WERI-Rb-1 (cell line): Measurements from ENCODE around the gene RAD1.
"Not testable (repeated sequence)": the region's sequence is repeated elsewhere in the genome, so short reads cannot be mapped to it uniquely, and the experiment has no call there.

Experiments used
- DNase-seq: peaks from one replicate; pipeline ENCODE4 v3.0.0-alpha.2; 2020
- H3K27ac ChIP-seq: fragments of 250-450 bp; sonication (Bioruptor Pico); 2 replicates; pipeline ENCODE4 v1.5.1; 2020; ENCODE audit warnings: mild to moderate bottlenecking, moderate library complexity
- H3K27me3 ChIP-seq: fragments of 250-450 bp; sonication (Bioruptor Pico); 2 replicates; pipeline ENCODE4 v1.5.1; 2021; ENCODE audit warnings: mild to moderate bottlenecking, low read depth, moderate library complexity; ENCODE audit not compliant: insufficient read depth, severe bottlenecking
- H3K36me3 ChIP-seq: fragments of 250-450 bp; sonication (Bioruptor Pico); 2 replicates; pipeline ENCODE4 v1.5.1; 2020; ENCODE audit warnings: mild to moderate bottlenecking, moderate library complexity
- H3K4me3 ChIP-seq: 2 replicates; pipeline ENCODE4 v1.5.1; 2011; ENCODE audit warnings: low read depth, mild to moderate bottlenecking, control low read depth, low read length
- H3K9me3 ChIP-seq: fragments of 250-450 bp; sonication (Bioruptor Pico); 2 replicates; pipeline ENCODE4 v1.5.1; 2021; ENCODE audit warnings: mild to moderate bottlenecking, moderate library complexity; ENCODE audit not compliant: severe bottlenecking
- CTCF ChIP-seq: IDR thresholded peaks from 2 replicates; pipeline ENCODE4 v1.5.1; 2011; ENCODE audit warnings: low read depth, mild to moderate bottlenecking, control low read depth, inconsistent platforms, low read length

RAD1 gene

GRCh38 chr5:34923694-34924461 is 8.6 kb upstream of the RAD1 start:
- H3K27ac ChIP-seq = no peak overlapping the region
- DNase-seq = no peak
- H3K9me3 ChIP-seq = no peaks in the 10 kb centered on the region
- H3K27me3 ChIP-seq = no peaks in the 10 kb centered on the region
- H3K4me3 ChIP-seq = no peak overlapping the region
- peaks cover 81% of the 10 kb centered on the region for H3K36me3 ChIP-seq
- TF ChIP-seq CTCF = no peak

- H3K27me3 ChIP-seq, DNase-seq, H3K27ac ChIP-seq, H3K9me3 ChIP-seq, H3K4me3 ChIP-seq: not testable (repeated sequence)
- peaks cover 87% of the 10 kb centered on the region for H3K36me3 ChIP-seq
Measured at GRCh38 chr5:34923256-34923655, 8.0 kb upstream of the RAD1 start.

GRCh38 chr5:34919077-34919476 is 3.8 kb upstream of the RAD1 start:
- Histone ChIP-seq H3K27me3 (no peaks in the 10 kb centered on the region), H3K4me3 (no peak overlapping the region), H3K27ac (no peak overlapping the region), H3K9me3 (no peaks in the 10 kb centered on the region), H3K36me3 (peaks cover 67% of the 10 kb centered on the region)
- TF ChIP-seq CTCF = no peak
- DNase-seq = no peak

- H3K27ac ChIP-seq = no peak overlapping the region
- no peaks in the 10 kb centered on the region for H3K27me3 ChIP-seq
- peaks cover 66% of the 10 kb centered on the region for H3K36me3 ChIP-seq
- no peak for TF ChIP-seq CTCF
- no peaks in the 10 kb centered on the region for H3K9me3 ChIP-seq
- no peak for DNase-seq
- no peak overlapping the region for H3K4me3 ChIP-seq
Measured at GRCh38 chr5:34918025-34918424, 2.7 kb upstream of the RAD1 start.

- no peak for DNase-seq
- no peak for TF ChIP-seq CTCF
- H3K27me3 ChIP-seq = no peaks in the 10 kb centered on the region
- H3K36me3 ChIP-seq = peaks cover 66% of the 10 kb centered on the region
- peak overlapping the region; percentile 97 for H3K27ac ChIP-seq
- no peaks in the 10 kb centered on the region for H3K9me3 ChIP-seq
- H3K4me3 ChIP-seq = peak overlapping the region; percentile 98
Measured at GRCh38 chr5:34916518-34916917, 1.2 kb upstream of the RAD1 start.

- peaks cover 66% of the 10 kb centered on the region for H3K36me3 ChIP-seq
- no peaks in the 10 kb centered on the region for H3K9me3 ChIP-seq
- no peak for TF ChIP-seq CTCF
- no peaks in the 10 kb centered on the region for H3K27me3 ChIP-seq
- peak overlapping the region; percentile 98 for H3K4me3 ChIP-seq
- H3K27ac ChIP-seq = peak overlapping the region; percentile 97
- DNase-seq = peak; percentile 21
Measured at GRCh38 chr5:34915856-34916192, 520 bp upstream of the RAD1 start.
